Fibroblast of lung (primary cell): ENCODE results near the gene TIMM44. TPM values are rescaled to one million over a fixed set of nuclear protein-coding genes. Genes with fewer than 3 reads are reported as not detected.

Experiments
- DNase-seq, 2 donors: peaks; one replicate each; pipeline versions ENCODE4 v3.0.0 to v3.0.0-alpha.2; 2010; ENCODE audit warnings: low read depth in 2 of 2
- H2AFZ ChIP-seq: 2 replicates; pipeline ENCODE4 v1.5.1; 2012; ENCODE audit warnings: low read length, control low read depth, inconsistent platforms
- H3K27ac ChIP-seq: 2 replicates; pipeline ENCODE4 v1.5.1; 2011; ENCODE audit warnings: low read length, control low read depth; ENCODE audit not compliant: insufficient read depth
- H3K27me3 ChIP-seq: 2 replicates; pipeline ENCODE4 v1.5.1; 2011; ENCODE audit warnings: mild to moderate bottlenecking, low read length; ENCODE audit not compliant: control insufficient read depth, insufficient read depth
- H3K36me3 ChIP-seq: 2 replicates; pipeline ENCODE4 v1.5.1; 2011; ENCODE audit warnings: low read length; ENCODE audit not compliant: control insufficient read depth, insufficient read depth
- H3K4me1 ChIP-seq: 2 replicates; pipeline ENCODE4 v1.5.1; 2011; ENCODE audit warnings: low read length; ENCODE audit not compliant: control insufficient read depth, insufficient read depth; ENCODE audit errors: extremely low read depth
- H3K4me2 ChIP-seq: 2 replicates; pipeline ENCODE4 v1.5.1; 2011; ENCODE audit warnings: low read length, control low read depth; ENCODE audit not compliant: insufficient read depth; ENCODE audit errors: extremely low read depth
- H3K4me3 ChIP-seq, 4 experiments: fragments of 200-600 bp in 1 of 4; sonication (generic) in 1 of 4; replicated peaks in 1 of 4; 2 replicates each; pipeline ENCODE4 v1.5.1; 2011 to 2016; ENCODE audit warnings: low read length in 4 of 4, low read depth in 3 of 4, mild to moderate bottlenecking in 3 of 4, control low read depth in 2 of 4, inconsistent platforms in 1 of 4, mixed read lengths in 1 of 4; ENCODE audit not compliant: insufficient read depth in 1 of 4; ENCODE audit errors: control extremely low read depth in 1 of 4
- H3K79me2 ChIP-seq: 2 replicates; pipeline ENCODE4 v1.5.1; 2012; ENCODE audit warnings: mild to moderate bottlenecking, low read length, inconsistent platforms; ENCODE audit not compliant: control insufficient read depth, insufficient read depth
- H3K9ac ChIP-seq: 2 replicates; pipeline ENCODE4 v1.5.1; 2011; ENCODE audit warnings: mild to moderate bottlenecking, low read length, control low read depth; ENCODE audit not compliant: insufficient read depth
- H3K9me3 ChIP-seq: 2 replicates; pipeline ENCODE4 v1.5.1; 2012; ENCODE audit warnings: low read depth, low read length; ENCODE audit not compliant: control insufficient read depth, insufficient read depth
- H4K20me1 ChIP-seq: 2 replicates; pipeline ENCODE4 v1.5.1; 2011; ENCODE audit warnings: low read length; ENCODE audit not compliant: control insufficient read depth, insufficient read depth; ENCODE audit errors: extremely low read depth
- EZH2 ChIP-seq: IDR thresholded peaks from 2 replicates; pipeline ENCODE4 v1.5.1; 2012; ENCODE audit warnings: low read length, control low read depth, mild to moderate bottlenecking; ENCODE audit errors: missing control alignments
- polyA plus RNA-seq, 2 donors: library from polyadenylated mRNA; depleted of rRNA in 1 of 2; stranded (reverse) in 1 of 2; unstranded in 1 of 2; fragments of >200 nt; gene quantifications; 2 replicates each; pipeline ENCODE4 v1.2.1, GENCODE V29; 2011 to 2012; ENCODE audit warnings: missing spikeins in 1 of 2
- total RNA-seq: library from RNA; depleted of rRNA; stranded (reverse); fragments of >200 nt; gene quantifications from 2 replicates; pipeline ENCODE4 v1.2.1, GENCODE V29; 2014
- TF ChIP-seq, protein P1 (sequence below), 2 donors: IDR thresholded peaks in 1 of 2; conservative IDR thresholded peaks in 1 of 2; 1 replicate in 1 of 2; 2 replicates in 1 of 2; pipeline ENCODE4 v1.5.1; 2011 to 2012; ENCODE audit warnings: low read length in 2 of 2, control low read depth in 1 of 2, inconsistent platforms in 1 of 2, low read depth in 1 of 2, mild to moderate bottlenecking in 1 of 2

The TIMM44 gene
- total and polyA plus RNA-seq, 2 donors (not counting 1 experiment from before 2014, with no cell fraction given) = 29.5 to 56.1 TPM

DNA sequence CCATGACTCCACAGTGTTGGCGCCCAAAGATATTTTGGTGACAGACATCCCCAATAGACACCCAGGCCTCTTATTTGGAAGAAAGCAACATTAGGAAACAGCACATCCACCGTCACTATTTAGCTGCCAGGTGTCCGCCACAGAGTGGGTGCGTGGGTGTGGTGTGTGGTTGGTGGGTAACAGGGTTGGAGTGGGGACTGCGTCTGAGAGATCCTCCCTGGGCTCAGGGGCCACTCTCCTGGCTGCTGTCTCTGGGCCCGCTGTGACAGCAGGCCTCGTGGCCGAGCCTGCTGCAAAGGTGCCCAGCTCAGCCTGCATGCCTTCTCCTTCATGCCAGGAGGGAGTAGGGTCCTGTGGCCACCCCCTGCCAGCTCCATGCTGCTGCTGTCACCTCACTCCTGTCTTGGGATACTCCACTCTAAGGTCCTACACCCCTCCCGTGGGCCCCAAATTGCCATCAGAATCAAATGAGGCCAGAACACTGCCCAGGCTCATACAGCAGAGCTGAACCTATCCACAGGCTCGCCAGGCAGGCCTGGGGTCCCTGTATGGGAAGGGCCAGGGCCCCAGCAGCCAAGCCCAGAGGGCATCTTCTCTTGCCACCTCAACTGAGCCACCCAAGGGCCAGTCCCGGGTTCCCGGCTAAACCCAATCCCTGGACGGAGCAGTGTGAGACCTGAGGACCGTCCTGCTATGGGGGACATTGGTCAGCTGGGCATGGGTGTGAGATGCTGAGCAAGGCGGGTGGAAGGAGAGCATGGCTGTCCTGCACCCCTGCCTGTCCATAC lies 24.7 kb upstream of the TIMM44 start:
- Histone ChIP-seq H3K4me2 (no peak overlapping the region), H3K79me2 (no peaks in the 10 kb centered on the region), H3K27me3 (no peaks in the 10 kb centered on the region), H2AFZ (no peak overlapping the region), H3K9ac (no peak overlapping the region), H3K36me3 (peaks cover 12% of the 10 kb centered on the region), H3K27ac (no peak overlapping the region), H4K20me1 (peaks cover 2% of the 10 kb centered on the region), H3K4me3 (no peak overlapping the region), H3K4me1 (no peaks in the 10 kb centered on the region), H3K9me3 (no peaks in the 10 kb centered on the region)
- no peak for TF ChIP-seq EZH2
- TF ChIP-seq, protein P1, sequence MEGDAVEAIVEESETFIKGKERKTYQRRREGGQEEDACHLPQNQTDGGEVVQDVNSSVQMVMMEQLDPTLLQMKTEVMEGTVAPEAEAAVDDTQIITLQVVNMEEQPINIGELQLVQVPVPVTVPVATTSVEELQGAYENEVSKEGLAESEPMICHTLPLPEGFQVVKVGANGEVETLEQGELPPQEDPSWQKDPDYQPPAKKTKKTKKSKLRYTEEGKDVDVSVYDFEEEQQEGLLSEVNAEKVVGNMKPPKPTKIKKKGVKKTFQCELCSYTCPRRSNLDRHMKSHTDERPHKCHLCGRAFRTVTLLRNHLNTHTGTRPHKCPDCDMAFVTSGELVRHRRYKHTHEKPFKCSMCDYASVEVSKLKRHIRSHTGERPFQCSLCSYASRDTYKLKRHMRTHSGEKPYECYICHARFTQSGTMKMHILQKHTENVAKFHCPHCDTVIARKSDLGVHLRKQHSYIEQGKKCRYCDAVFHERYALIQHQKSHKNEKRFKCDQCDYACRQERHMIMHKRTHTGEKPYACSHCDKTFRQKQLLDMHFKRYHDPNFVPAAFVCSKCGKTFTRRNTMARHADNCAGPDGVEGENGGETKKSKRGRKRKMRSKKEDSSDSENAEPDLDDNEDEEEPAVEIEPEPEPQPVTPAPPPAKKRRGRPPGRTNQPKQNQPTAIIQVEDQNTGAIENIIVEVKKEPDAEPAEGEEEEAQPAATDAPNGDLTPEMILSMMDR (conservative IDR thresholded peaks at IDR 0.05 in 1 of 2, IDR thresholded peaks at IDR 0.05 in 1 of 2; ENCODE audit: low read depth in 1 of 2, low read length in 2 of 2) = no peak
- DNase-seq = no peak

DNA sequence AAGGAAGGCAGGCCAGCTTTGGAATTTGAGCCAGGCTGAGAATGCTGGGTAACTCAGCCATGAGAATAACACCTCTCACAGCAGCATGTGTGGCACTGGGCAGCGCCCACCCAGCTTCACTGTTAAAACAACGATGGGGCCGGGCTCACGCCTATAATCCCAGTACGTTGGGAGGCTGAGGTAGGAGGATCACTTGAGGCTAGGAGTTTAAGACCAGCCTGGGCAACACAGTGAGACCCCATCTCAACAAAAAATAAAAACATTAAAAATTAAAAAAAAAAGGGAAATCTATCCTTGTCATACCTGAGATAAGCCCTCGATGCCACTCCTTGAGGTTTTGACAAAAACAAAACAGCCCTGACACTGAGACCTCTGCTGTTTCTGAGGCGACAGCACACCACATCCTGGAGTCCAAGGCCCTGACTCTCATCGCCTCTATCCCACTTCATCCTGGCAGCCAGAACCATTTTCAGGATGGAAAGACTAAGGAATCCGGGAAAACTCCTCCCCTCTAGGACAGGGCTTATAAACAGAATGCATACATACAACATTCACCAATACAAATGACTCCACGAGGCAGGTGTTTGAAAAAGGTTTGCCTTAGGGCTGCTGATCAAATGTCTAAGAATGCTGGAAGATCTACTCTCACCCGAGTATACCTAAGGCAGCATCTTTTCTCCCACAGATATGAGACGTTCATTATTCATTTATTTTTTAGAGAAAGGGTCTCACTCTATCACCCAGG lies 22.6 kb upstream of the TIMM44 start:
- H3K36me3 ChIP-seq = peaks cover 10% of the 10 kb centered on the region
- H3K4me3 ChIP-seq = no peak overlapping the region
- no peak for TF ChIP-seq EZH2
- TF ChIP-seq, protein P1 (conservative IDR thresholded peaks at IDR 0.05 in 1 of 2, IDR thresholded peaks at IDR 0.05 in 1 of 2; ENCODE audit: low read depth in 1 of 2, low read length in 2 of 2) = no peak
- peaks cover 2% of the 10 kb centered on the region for H4K20me1 ChIP-seq
- H3K4me2 ChIP-seq = no peak overlapping the region
- no peaks in the 10 kb centered on the region for H3K4me1 ChIP-seq
- H3K27ac ChIP-seq = no peak overlapping the region
- no peaks in the 10 kb centered on the region for H3K79me2 ChIP-seq
- H3K9me3 ChIP-seq = no peaks in the 10 kb centered on the region
- H3K27me3 ChIP-seq = no peaks in the 10 kb centered on the region
- H3K9ac ChIP-seq = no peak overlapping the region
- DNase-seq = no peak
- H2AFZ ChIP-seq = no peak overlapping the region

DNA sequence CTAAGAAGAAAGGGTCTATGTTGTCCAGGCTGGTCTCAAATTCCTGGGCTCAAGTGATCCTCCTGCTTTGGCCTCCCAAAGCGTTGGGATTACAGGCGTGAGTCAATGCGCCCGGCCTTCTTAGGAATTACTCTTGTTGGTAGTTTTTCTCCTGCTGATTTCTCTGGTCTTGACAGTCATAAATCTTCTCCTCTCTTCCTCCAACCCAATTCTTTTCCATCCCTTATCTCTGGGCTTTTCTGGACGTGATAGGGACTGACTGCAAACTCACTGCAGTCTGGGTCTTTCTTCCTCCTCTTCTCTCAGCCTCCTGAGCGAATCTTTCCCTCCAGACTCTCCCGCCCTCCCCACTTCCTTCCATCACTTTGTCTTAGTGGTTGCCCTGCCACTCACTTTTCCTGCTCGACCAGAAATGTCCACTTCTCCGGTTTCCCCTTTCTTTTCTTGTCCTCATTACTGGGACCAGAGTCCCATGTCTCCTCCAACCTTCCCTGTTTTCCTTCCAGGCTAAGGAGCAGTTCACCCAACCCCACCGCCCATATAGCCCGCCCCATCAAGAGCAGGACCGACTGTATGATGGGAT lies 21.9 kb upstream of the TIMM44 start:
- Histone ChIP-seq H3K4me1 (no peaks in the 10 kb centered on the region), H3K4me2 (no peak overlapping the region), H4K20me1 (peaks cover 2% of the 10 kb centered on the region), H3K27me3 (no peaks in the 10 kb centered on the region), H3K79me2 (no peaks in the 10 kb centered on the region), H3K9ac (no peak overlapping the region), H3K9me3 (no peaks in the 10 kb centered on the region), H2AFZ (no peak overlapping the region), H3K27ac (no peak overlapping the region), H3K4me3 (no peak overlapping the region), H3K36me3 (peaks cover 10% of the 10 kb centered on the region)
- DNase-seq = no peak
- TF ChIP-seq, protein P1 (conservative IDR thresholded peaks at IDR 0.05 in 1 of 2, IDR thresholded peaks at IDR 0.05 in 1 of 2; ENCODE audit: low read depth in 1 of 2, low read length in 2 of 2) = no peak
- TF ChIP-seq EZH2 = no peak
